DLD1 (cell line): ENCODE data around the gene LRP1.

Experiments used
- in situ Hi-C: cut with HindIII; loops from 2 replicates; pipeline ENCODE4 v1.10.0; 2017; ENCODE audit warnings: low sequenced_read_pairs

The LRP1 gene

GRCh38 chr12:57218030-57218853 is 90.0 kb downstream of the LRP1 start:
- in situ Hi-C loops = no loop called here

- in situ Hi-C loops = no loop called here
These were observed 91.1 kb downstream of the LRP1 start for GRCh38 chr12:57219205-57219992.

GRCh38 chr12:57219993-57220754 is 91.9 kb downstream of the LRP1 start:
- in situ Hi-C loops = no loop called here

DNA sequence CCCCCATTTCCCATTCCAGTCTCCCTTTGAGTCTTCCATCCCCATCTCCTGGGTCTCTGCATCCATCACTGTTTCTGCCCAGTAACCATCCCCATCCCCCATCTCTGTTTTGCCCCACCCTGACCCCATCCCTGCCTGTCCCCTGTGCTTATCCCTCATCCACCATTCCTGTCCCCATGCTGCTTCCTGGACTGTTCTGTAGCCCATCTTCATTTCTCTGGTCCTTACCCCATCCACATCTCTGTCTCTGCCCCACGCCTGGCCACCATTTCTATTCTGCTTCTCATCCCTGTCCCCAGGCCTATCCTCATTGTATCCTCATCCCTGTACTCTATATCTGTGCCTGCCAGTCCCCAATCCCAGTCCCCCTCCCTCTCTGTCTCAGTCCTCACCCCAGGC is 92.5 kb downstream of the LRP1 start:
- in situ Hi-C loops = no loop called here

DNA sequence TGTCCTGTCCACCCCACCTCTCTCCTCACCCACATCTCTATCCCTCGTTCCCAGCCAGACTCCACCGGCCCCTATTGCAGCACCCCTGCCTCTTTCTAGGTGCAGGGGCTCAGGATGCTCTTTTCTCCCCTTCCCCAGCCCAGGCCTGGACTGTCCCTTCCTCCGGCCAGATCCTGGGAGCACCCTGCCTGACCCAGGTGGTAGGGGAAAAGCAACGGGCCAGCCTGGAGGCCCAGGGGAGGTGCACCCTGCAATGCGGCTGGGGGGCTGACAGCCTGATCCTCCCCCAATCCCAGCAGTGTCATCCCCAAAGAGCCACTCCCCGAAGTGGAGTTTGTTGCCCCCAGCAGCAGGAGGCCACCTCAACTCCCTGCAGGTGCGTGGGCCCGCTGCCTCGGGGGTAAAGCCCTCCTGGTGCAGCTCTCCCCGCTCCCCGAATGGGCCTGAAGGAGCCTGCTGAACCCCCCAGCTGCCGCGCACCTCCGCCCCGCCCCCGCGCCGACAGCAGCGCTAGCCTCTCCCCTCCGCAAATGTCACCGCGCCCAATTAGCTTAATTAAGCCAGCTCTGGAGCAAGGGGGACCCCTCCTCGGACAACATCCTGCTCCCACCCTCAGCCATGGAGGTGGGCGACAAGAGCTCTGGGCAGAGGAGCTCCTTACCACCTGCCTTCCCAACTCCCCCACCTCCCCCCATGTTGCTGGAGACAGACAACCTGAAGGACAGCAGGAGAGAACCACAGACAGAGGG is 93.1 kb downstream of the LRP1 start:
- in situ Hi-C loops = no loop called here

DNA sequence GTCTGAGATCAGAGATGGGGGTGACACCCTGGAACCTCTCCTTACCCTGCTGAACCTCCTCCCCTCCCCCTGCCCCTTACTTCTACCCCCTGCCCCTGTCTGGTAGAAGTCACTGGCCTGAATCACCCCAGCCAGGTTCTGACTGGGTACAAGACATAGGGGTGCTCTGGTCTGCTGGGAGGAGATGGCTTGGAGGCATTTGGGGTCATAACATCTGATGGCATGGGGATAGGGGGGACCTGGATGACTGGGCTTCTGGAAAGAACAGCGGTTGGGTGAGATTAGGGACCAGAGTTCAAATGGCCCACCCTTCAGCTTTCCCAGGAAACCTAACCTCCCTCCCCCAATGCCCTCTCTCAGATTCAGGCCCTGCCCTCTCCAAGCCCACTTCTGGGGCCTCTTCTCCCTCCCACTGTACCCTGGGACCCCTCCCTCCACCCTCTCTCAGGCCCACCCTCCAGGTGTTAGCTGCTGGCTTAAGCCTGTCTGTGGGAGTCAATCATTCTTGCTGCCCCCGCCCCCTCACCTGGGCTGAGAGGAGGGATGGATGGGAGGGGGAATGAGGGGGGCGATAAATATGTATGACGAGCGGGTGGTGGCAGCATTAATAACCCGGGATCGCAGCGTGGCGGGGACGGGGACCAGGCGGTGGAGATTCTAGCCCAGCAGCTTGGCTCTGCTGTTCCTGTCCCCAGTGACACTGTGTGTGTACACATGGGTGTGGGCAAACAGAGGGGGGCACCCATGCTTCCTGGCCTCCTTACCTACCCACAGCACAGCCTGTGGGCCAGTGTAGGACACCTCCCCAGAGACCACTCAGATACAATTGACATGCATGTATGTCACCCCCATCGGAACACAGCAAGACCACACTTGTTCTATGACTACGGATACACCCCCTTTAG is 94.3 kb downstream of the LRP1 start:
- in situ Hi-C loops = no loop called here

- in situ Hi-C loops = no loop called here
These were observed 95.2 kb downstream of the LRP1 start for GRCh38 chr12:57223191-57224165.

GRCh38 chr12:57224278-57224972 is 96.1 kb downstream of the LRP1 start:
- in situ Hi-C loops = no loop called here

DNA sequence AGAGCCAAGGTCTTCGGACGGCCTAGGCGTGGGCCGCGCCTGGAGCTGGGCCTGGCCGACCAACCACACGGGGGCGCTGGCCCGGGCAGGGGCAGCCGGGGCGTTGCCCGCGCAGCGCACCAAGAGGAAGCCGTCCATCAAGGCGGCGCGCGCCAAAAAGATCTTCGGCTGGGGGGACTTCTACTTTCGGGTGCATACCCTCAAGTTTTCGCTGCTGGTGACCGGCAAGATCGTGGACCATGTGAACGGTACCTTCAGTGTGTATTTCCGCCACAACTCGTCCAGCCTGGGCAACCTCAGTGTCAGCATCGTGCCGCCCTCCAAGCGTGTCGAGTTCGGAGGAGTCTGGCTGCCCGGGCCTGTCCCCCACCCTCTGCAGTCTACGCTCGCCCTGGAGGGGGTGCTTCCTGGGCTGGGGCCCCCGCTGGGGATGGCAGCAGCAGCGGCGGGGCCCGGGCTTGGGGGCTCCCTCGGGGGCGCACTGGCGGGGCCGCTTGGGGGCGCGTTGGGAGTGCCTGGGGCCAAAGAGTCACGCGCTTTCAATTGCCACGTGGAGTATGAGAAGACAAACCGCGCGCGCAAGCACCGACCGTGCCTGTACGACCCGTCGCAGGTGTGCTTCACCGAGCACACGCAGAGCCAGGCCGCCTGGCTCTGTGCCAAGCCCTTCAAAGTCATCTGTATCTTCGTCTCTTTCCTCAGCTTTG is 96.8 kb downstream of the LRP1 start:
- in situ Hi-C loops = no loop called here

DNA sequence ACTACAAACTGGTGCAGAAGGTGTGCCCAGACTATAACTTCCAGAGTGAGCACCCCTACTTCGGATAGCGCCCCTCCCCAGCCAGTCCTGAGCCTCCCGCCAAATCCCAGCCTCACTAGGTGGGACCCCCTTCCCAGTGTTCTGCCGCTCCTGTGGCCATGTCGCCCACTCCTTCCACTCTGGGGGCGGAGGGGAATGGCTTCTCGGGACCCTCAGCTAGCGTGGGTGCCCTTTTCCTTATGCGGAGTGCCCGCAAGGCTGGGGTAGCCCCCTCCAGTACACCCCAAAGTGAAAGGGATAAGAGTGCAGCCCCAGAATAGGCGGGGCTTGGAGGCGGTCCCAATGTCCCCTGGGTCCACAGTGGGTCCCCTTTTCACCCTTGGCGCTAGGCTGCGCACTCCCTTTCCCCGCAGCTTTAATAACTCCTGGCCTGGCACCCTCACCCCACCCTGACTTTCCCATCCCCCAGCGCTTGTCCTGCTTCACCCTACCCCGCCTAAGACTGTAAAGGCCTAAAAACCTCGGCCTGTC is 97.5 kb downstream of the LRP1 start:
- in situ Hi-C loops = no loop called here

DNA sequence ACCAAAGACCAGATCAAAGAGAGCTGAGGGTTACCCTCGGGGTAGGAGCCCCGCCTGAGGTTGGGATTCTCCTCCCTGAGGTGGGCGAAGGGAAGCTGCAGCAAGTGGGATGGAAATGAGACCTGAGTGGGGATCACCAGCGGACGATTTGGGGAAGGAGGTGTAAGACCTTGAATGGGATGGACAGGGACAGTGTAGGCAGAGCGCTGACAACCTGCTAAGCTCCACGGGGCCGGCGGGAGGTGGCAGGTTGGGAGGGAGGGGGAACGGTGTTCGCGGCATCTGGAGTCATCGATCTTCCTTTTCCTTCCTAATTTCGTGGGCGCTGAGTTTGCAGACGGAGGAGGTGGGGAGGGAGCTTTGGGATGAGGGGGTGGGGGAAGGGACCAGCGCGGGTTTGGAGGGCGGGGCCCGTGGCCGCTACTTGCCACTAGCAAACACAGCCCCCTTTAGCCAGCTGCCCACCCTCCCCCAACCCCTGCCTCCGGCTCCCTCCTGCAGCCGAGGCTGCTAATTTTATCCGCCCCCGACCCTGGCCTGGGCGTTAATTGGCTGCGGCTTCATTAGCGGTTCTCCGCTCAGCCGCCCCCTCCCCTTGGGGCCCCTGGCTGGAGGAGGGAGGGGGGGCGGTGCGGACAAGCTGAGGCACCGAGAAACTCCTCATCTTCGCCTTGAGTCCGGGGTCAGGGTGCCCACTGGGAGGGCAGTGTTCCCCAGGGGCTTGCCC is 98.5 kb downstream of the LRP1 start:
- in situ Hi-C loops = no loop called here

GRCh38 chr12:57227315-57228115 is 99.2 kb downstream of the LRP1 start:
- in situ Hi-C loops = no loop called here

DNA sequence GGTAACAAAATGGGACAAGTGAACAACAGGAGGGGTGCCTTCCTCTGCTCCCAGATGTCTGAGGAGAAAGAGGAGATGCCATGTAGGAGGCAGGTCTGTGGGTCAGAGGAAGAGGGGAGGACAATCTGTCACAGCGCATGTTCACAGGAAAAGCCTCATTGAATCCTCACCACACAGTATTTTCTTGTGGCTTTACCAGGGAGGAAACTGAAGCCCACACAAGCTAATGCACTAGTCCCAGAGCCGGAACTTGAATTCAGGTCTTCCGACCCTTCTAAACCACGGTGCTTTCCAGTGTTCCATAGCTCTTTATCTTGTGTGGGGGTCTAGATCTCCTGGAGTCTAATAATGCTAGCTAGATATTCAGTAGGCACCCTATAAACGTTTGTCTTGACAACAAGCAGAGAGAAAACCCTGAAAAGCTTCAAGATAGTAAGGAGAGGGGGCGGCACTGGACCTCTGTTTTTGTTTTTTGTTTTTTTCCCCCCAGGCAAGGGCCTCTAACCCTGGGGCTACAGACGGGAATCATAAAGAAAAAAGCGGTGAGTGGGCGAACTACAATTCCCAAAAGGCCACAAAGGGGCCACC is 100.9 kb downstream of the LRP1 start:
- in situ Hi-C loops = no loop called here

DNA sequence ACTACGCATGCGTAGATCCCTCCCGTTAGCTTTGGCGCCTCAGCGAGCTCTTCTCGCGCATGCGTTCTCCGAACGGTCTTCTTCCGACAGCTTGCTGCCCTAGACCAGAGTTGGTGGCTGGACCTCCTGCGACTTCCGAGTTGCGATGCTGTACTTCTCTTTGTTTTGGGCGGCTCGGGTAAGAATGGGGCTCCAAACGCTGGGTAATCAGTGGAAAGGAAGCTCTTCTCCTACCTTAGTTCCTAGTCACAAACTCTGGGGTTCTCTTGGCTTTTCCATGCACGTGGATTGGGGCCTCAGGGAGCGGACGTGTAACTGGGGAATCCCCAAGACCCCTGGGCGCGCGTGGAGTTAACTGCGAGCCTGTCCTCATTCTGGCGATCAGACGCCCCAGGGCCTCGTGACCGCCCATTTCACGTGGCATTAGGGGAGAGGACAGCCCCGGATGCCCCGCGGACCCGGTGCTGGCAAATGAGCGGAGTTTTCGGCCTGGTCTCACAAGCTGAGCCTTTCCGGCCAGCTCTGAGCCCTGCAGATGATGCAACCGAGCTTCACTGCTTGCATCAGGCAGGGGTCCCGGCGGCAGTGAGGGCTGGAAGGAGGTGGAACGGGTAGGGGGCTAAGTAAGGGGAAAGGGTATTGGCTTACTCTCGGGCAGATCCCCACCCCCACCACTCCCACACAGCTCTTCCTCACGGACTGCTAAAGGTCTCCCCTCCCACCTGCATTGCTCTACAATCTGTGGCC is 101.5 kb downstream of the LRP1 start, which contains the start of gene SHMT2:
SHMT2 (plus strand) TSS at position 78 of the 747 bp plus-strand sequence; CDS start at position 146, 68 bp downstream.
- in situ Hi-C loops = no loop called here
